HepG2 (cell line): ENCODE results near the gene SPINK7. TPM values are rescaled to one million over a fixed set of nuclear protein-coding genes. Genes with fewer than 3 reads are reported as not detected.

Experiments
- ATAC-seq: fragments of 200-7000 bp; cut with Tn5 transposase; 3 replicates; pipeline ENCODE4 v1.9.1; 2020; ENCODE audit warnings: mild to moderate bottlenecking, moderate library complexity
- BruUV-seq: library from RNA; stranded (reverse); fragments of 400-500 nt; replicated peaks from 2 replicates; lab custom pipeline; 2021; lab: Mats Ljungman, UMichigan
- CTCF ChIA-PET: fragments of 300-600 bp; formaldehyde crosslinking; extraction: SDS; loops from one replicate; lab custom pipeline; 2021; ENCODE audit warnings: low total read pairs, inconsistent platforms, low intra/inter-chr PET ratio; lab: Yijun Ruan, JAX
- POLR2A ChIA-PET: fragments of 350-600 bp; sonication (Branson Sonifier 250); formaldehyde crosslinking; loops from one replicate; lab custom pipeline; 2020; ENCODE audit warnings: antibody characterized with exemption, inconsistent platforms; lab: Yijun Ruan, JAX
- DNase-seq: peaks from one replicate; pipeline ENCODE4 v3.0.0-alpha.2; 2015; ENCODE audit warnings: low spot score
- FAIRE-seq: peaks from 3 replicates; lab custom pipeline; 2011; peaks lifted over from hg19 to GRCh38; lab: Jason Lieb, UNC
- H2AFZ ChIP-seq: one replicate; pipeline ENCODE4 v1.6.1; 2011; ENCODE audit warnings: low read length, inconsistent platforms
- H3K27ac ChIP-seq: fragments of 300-600 bp; 3 replicates; pipeline ENCODE4 v1.8.0; 2011; ENCODE audit warnings: mixed run types, mild to moderate bottlenecking, mixed read lengths, low read length, inconsistent platforms; ENCODE audit not compliant: insufficient read depth; ENCODE audit errors: extremely low read length
- H3K27me3 ChIP-seq, 2 experiments: fragments of 200-600 bp in 1 of 2; 2 replicates in 1 of 2; 3 replicates in 1 of 2; pipeline versions ENCODE4 v1.6.0 to v1.8.0; 2011; ENCODE audit warnings: low read length in 2 of 2, mild to moderate bottlenecking in 2 of 2, moderate library complexity in 2 of 2, inconsistent platforms in 1 of 2; ENCODE audit not compliant: insufficient read depth in 2 of 2, control insufficient read depth in 1 of 2
- H3K36me3 ChIP-seq, 2 experiments: fragments of 200-600 bp in 1 of 2; replicated peaks in 1 of 2; 2 replicates in 1 of 2; 3 replicates in 1 of 2; pipeline versions ENCODE4 v1.5.1 to v1.8.0; 2011; ENCODE audit warnings: low read length in 2 of 2, inconsistent platforms in 1 of 2; ENCODE audit not compliant: insufficient read depth in 2 of 2, control insufficient read depth in 1 of 2
- H3K4me1 ChIP-seq: 2 replicates; pipeline ENCODE4 v1.5.1; 2012; ENCODE audit warnings: low read length, inconsistent platforms; ENCODE audit not compliant: insufficient read depth
- H3K4me2 ChIP-seq: 2 replicates; pipeline ENCODE4 v1.6.0; 2011; ENCODE audit warnings: low read depth, low read length, inconsistent platforms
- H3K4me3 ChIP-seq, 3 experiments: fragments of 200-600 bp in 1 of 3; sonication (generic), shearing (Covaris generic) in 1 of 3; replicated peaks in 1 of 3; 2 replicates each; pipeline ENCODE4 v1.5.1; 2011 to 2016; ENCODE audit warnings: low read length in 3 of 3, inconsistent platforms in 2 of 3, low read depth in 2 of 3, mild to moderate bottlenecking in 2 of 3, control low read depth in 1 of 3, mixed read lengths in 1 of 3; ENCODE audit not compliant: insufficient read depth in 1 of 3
- H3K79me2 ChIP-seq: one replicate; pipeline ENCODE4 v1.6.1; 2011; ENCODE audit warnings: low read length, inconsistent platforms; ENCODE audit not compliant: insufficient read depth
- H3K9ac ChIP-seq: 2 replicates; pipeline ENCODE4 v1.6.0; 2011; ENCODE audit warnings: mild to moderate bottlenecking, low read depth, low read length, inconsistent platforms; ENCODE audit not compliant: insufficient read depth
- H3K9me3 ChIP-seq: 2 replicates; pipeline ENCODE4 v1.5.1; 2012; ENCODE audit warnings: mild to moderate bottlenecking, low read length
- H4K20me1 ChIP-seq: 2 replicates; pipeline ENCODE4 v1.6.0; 2011; ENCODE audit warnings: inconsistent platforms, mild to moderate bottlenecking, low read length, moderate library complexity; ENCODE audit not compliant: insufficient read depth
- CAMTA2 ChIP-seq: sonication (generic); formaldehyde crosslinking; IDR thresholded peaks from 2 replicates; pipeline ENCODE4 v1.4.0; 2020; ENCODE audit warnings: mild to moderate bottlenecking, missing genetic modification reagents, borderline replicate concordance
- CEBPB ChIP-seq: IDR thresholded peaks from 2 replicates; pipeline ENCODE4 v1.6.1; 2011; ENCODE audit warnings: low read depth, low read length, improper control_type of control experiment, borderline replicate concordance
- FOXA3 ChIP-seq: IDR thresholded peaks from 2 replicates; pipeline ENCODE4 v1.6.1; 2016; ENCODE audit warnings: missing genetic modification reagents, missing compliant biosample characterization
- GATAD1 ChIP-seq: IDR thresholded peaks from 2 replicates; pipeline ENCODE4 v1.6.1; 2016; ENCODE audit warnings: missing genetic modification reagents, missing compliant biosample characterization
- HES4 ChIP-seq: sonication (generic); formaldehyde crosslinking; IDR thresholded peaks from 2 replicates; pipeline ENCODE4 v1.9.0; 2021; ENCODE audit warnings: mild to moderate bottlenecking, missing genetic modification reagents, borderline replicate concordance
- KDM2A ChIP-seq: sonication (generic); formaldehyde crosslinking; IDR thresholded peaks from 2 replicates; pipeline ENCODE4 v1.4.0; 2020; ENCODE audit warnings: low read depth, missing genetic modification reagents, borderline replicate concordance
- KMT2B ChIP-seq: IDR thresholded peaks from 2 replicates; pipeline ENCODE4 v1.6.1; 2016; ENCODE audit warnings: missing genetic modification reagents, missing compliant biosample characterization
- MEIS1 ChIP-seq: sonication (generic); formaldehyde crosslinking; IDR thresholded peaks from 2 replicates; pipeline ENCODE4 v1.9.0; 2021; ENCODE audit warnings: mild to moderate bottlenecking, missing genetic modification reagents, moderate library complexity, borderline replicate concordance
- MYC ChIP-seq: sonication (generic); formaldehyde crosslinking; IDR thresholded peaks from 2 replicates; pipeline ENCODE4 v1.9.0; 2021; ENCODE audit warnings: missing genetic modification reagents, borderline replicate concordance
- NAIF1 ChIP-seq: sonication (generic); formaldehyde crosslinking; IDR thresholded peaks from 2 replicates; pipeline ENCODE4 v1.5.0; 2020; ENCODE audit warnings: mild to moderate bottlenecking, missing genetic modification reagents, borderline replicate concordance
- REL ChIP-seq: sonication (generic); formaldehyde crosslinking; conservative IDR thresholded peaks from 2 replicates; pipeline ENCODE4 v1.8.0; 2022; ENCODE audit warnings: mild to moderate bottlenecking, missing genetic modification reagents, moderate library complexity
- RXRA ChIP-seq: sonication (generic); formaldehyde crosslinking; IDR thresholded peaks from 2 replicates; pipeline ENCODE4 v1.5.1; 2020; ENCODE audit warnings: missing genetic modification reagents
- SOX13 ChIP-seq, 3 experiments: fragments of 450-650 bp in 1 of 3; sonication (generic) in 1 of 3; formaldehyde crosslinking in 1 of 3; IDR thresholded peaks in 2 of 3; conservative IDR thresholded peaks in 1 of 3; 2 replicates each; pipeline versions ENCODE4 v1.5.0 to v1.6.1; 2016 to 2020; ENCODE audit warnings: antibody characterized with exemption in 1 of 3, mild to moderate bottlenecking in 1 of 3, missing compliant biosample characterization in 1 of 3, missing genetic modification reagents in 1 of 3, moderate library complexity in 1 of 3
- SRSF4 ChIP-seq: fragments of 200-400 bp; formaldehyde crosslinking; IDR thresholded peaks from one replicate; pipeline ENCODE4 v1.6.1; 2018; ENCODE audit warnings: mild to moderate bottlenecking, low read depth, low read length, moderate library complexity; ENCODE audit not compliant: poor library complexity, severe bottlenecking
- ZBTB7B ChIP-seq: sonication (generic); formaldehyde crosslinking; IDR thresholded peaks from 2 replicates; pipeline ENCODE4 v1.4.0; 2020; ENCODE audit warnings: missing genetic modification reagents
- ZNF207 ChIP-seq: fragments of 450-650 bp; IDR thresholded peaks from 2 replicates; pipeline ENCODE4 v1.6.1; 2016; ENCODE audit warnings: antibody characterized with exemption, borderline replicate concordance
- ZNF296 ChIP-seq: sonication (generic); formaldehyde crosslinking; conservative IDR thresholded peaks from 2 replicates; pipeline ENCODE4 v1.5.0; 2020; ENCODE audit warnings: mild to moderate bottlenecking, missing genetic modification reagents
- ZNF337 ChIP-seq: sonication (generic); formaldehyde crosslinking; IDR thresholded peaks from 2 replicates; pipeline ENCODE4 v1.5.1; 2020; ENCODE audit warnings: missing genetic modification reagents, low read depth, mild to moderate bottlenecking, borderline replicate concordance
- WGBS: methylation state at CpG from one replicate; pipeline ENCODE4 v1.1.6; 2017; ENCODE audit warnings: low lambda C conversion rate; 5-methylcytosine and 5-hydroxymethylcytosine counted together
- in situ Hi-C: cut with HindIII; loops from 2 replicates; pipeline ENCODE4 v1.10.0; 2017; ENCODE audit warnings: low pct_unique_long_range_greater_than_20kb; ENCODE audit not compliant: extremely low pct_ligation_motif_present
- intact Hi-C: fragments of 100-400 bp; cut with micrococcal nuclease; formaldehyde crosslinking; loops from one replicate; pipeline ENCODE4 v1.10.0; 2022; ENCODE audit not compliant: unreplicated experiment
- polyA plus RNA-seq, 8 experiments: library from polyadenylated mRNA; depleted of rRNA in 3 of 8; stranded (reverse) in 7 of 8; unstranded in 1 of 8; fragments of >200 nt; fragmentation: Illumina TruSeq in 4 of 8; extraction: Trizol in 4 of 8; gene quantifications; 2 replicates each; pipeline versions ENCODE4 v1.2.1 to v1.2.3, GENCODE V29; 2011 to 2016; ENCODE audit warnings: low read depth in 4 of 8, missing spikeins in 1 of 8, mixed read lengths in 1 of 8; ENCODE audit not compliant: insufficient read depth in 1 of 8
- total RNA-seq, 5 experiments: library from RNA; depleted of rRNA; stranded (reverse); fragments of >200 nt; fragmentation: Illumina TruSeq; extraction: Trizol; gene quantifications; 2 replicates each; pipeline ENCODE4 v1.2.3, GENCODE V29; 2016; ENCODE audit warnings: low read depth in 1 of 5
- TF ChIP-seq, protein P1 (sequence below): sonication (generic); formaldehyde crosslinking; conservative IDR thresholded peaks from 2 replicates; pipeline ENCODE4 v1.4.0; 2020; ENCODE audit warnings: missing genetic modification reagents

Gene SPINK7
- total and polyA plus RNA-seq, 2 of the 13 experiments (the other 11 are each of a cell fraction or from before 2014, with no cell fraction given), result 0.15 TPM; not detected in 1

DNA sequence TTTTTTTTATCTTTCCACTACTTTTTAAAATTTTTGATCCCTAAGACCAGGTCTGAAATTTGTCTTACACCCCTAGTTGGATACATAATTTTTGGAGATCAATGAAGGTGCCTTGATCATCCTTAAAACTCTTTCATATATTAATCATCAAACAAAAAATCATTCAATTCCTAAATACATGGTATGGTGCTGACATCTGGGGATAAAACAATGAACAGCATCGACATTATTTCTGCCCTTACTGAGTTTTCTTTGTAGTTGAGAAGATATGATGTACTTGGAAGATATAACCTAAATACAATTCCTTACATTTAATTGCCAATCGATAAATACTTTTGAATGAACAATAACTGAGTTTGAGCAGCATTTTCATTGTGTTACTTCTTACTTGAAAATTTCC, 41.4 kb downstream of the SPINK7 start:
- no peaks in the 10 kb centered on the region for H3K36me3 ChIP-seq
- TF ChIP-seq KDM2A (CRISPR knock-in tag), result no peak
- TF ChIP-seq SOX13 (IDR thresholded peaks at IDR 0.05), result no peak
- no peak for TF ChIP-seq SOX13 (CRISPR knock-in tag; conservative IDR thresholded peaks at IDR 0.05 in 1 of 2, IDR thresholded peaks at IDR 0.05 in 1 of 2)
- TF ChIP-seq ZNF296, result no peak
- no peak for TF ChIP-seq RXRA
- TF ChIP-seq KMT2B (CRISPR knock-in tag), result no peak
- no peak for TF ChIP-seq ZBTB7B (CRISPR knock-in tag)
- TF ChIP-seq CEBPB, result no peak
- TF ChIP-seq GATAD1 (CRISPR knock-in tag), result no peak
- TF ChIP-seq CAMTA2 (CRISPR knock-in tag), result no peak
- TF ChIP-seq MYC (CRISPR knock-in tag), result no peak
- TF ChIP-seq SRSF4, result no peak
- TF ChIP-seq ZNF207, result no peak
- TF ChIP-seq MEIS1 (CRISPR knock-in tag), result no peak
- TF ChIP-seq HES4 (CRISPR knock-in tag), result no peak
- no peak for TF ChIP-seq REL (CRISPR knock-in tag)
- no peak for TF ChIP-seq ZNF337
- TF ChIP-seq, protein P1, sequence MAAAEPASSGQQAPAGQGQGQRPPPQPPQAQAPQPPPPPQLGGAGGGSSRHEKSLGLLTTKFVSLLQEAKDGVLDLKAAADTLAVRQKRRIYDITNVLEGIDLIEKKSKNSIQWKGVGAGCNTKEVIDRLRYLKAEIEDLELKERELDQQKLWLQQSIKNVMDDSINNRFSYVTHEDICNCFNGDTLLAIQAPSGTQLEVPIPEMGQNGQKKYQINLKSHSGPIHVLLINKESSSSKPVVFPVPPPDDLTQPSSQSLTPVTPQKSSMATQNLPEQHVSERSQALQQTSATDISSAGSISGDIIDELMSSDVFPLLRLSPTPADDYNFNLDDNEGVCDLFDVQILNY (CRISPR knock-in tag), result no peak
- no peak for TF ChIP-seq FOXA3 (CRISPR knock-in tag)
- no peak for TF ChIP-seq NAIF1 (CRISPR knock-in tag)
- H3K9ac ChIP-seq, result no peak overlapping the region
- H3K27me3 ChIP-seq, result no peaks in the 10 kb centered on the region; a peak in 1 of 5 replicates
- H3K4me1 ChIP-seq, result no peaks in the 10 kb centered on the region
- H3K79me2 ChIP-seq, result no peaks in the 10 kb centered on the region
- WGBS, result 0% methylated on average over 2 of the region's 2 CpGs
- no peak overlapping the region for H3K4me3 ChIP-seq
- no peaks in the 10 kb centered on the region for H3K9me3 ChIP-seq
- in situ Hi-C loops (no loop called here), intact Hi-C loops (no loop called here)
- ChIA-PET POLR2A (no interaction called here), CTCF (no interaction called here)
- DNase-seq, result no peak
- H3K27ac ChIP-seq, result no peak overlapping the region
- H4K20me1 ChIP-seq, result no peaks in the 10 kb centered on the region
- no peak overlapping the region for H2AFZ ChIP-seq
- no peak for FAIRE-seq
- no TSS peak for BruUV-seq
- H3K4me2 ChIP-seq, result no peak overlapping the region
- no peak for ATAC-seq
